HEK293T (cell line): ENCODE results near the gene PIGW.
"Not testable (repeated sequence)": the region's sequence is repeated elsewhere in the genome, so short reads cannot be mapped to it uniquely, and the experiment has no call there.

Source experiments
- CTCF ChIA-PET: fragments of 350-600 bp; formaldehyde crosslinking; extraction: SDS; loops from one replicate; lab custom pipeline; 2021; ENCODE audit warnings: antibody characterized with exemption, inconsistent platforms; lab: Yijun Ruan, JAX
- POLR2A ChIA-PET: fragments of 350-600 bp; formaldehyde crosslinking; extraction: SDS; loops from one replicate; lab custom pipeline; 2020; ENCODE audit warnings: antibody characterized with exemption, inconsistent platforms; lab: Yijun Ruan, JAX
- DNase-seq: peaks from one replicate; pipeline ENCODE4 v3.0.0; 2012; ENCODE audit warnings: mixed read lengths; ENCODE audit errors: extremely low spot score
- ARNT ChIP-seq: fragments of 450-650 bp; IDR thresholded peaks from 2 replicates; pipeline ENCODE4 v1.6.1; 2017; ENCODE audit warnings: mild to moderate bottlenecking
- BHLHE40 ChIP-seq: fragments of 450-650 bp; IDR thresholded peaks from 2 replicates; pipeline ENCODE4 v1.6.1; 2016; ENCODE audit warnings: mild to moderate bottlenecking, moderate library complexity, borderline replicate concordance
- CTBP1 ChIP-seq: fragments of 450-650 bp; IDR thresholded peaks from 2 replicates; pipeline ENCODE4 v1.6.1; 2016; ENCODE audit warnings: borderline replicate concordance
- ELF4 ChIP-seq: fragments of 450-650 bp; IDR thresholded peaks from 2 replicates; pipeline ENCODE4 v1.6.1; 2017; ENCODE audit warnings: antibody characterized with exemption
- FOXA1 ChIP-seq: fragments of 450-650 bp; IDR thresholded peaks from 2 replicates; pipeline ENCODE4 v1.6.1; 2016; ENCODE audit warnings: mild to moderate bottlenecking
- FOXK2 ChIP-seq: fragments of 450-650 bp; IDR thresholded peaks from 2 replicates; pipeline ENCODE4 v1.6.1; 2016; ENCODE audit warnings: mild to moderate bottlenecking
- FOXM1 ChIP-seq: fragments of 450-650 bp; IDR thresholded peaks from 2 replicates; pipeline ENCODE4 v1.6.1; 2017; ENCODE audit warnings: mild to moderate bottlenecking, borderline replicate concordance
- HDGF ChIP-seq: fragments of 450-650 bp; IDR thresholded peaks from 2 replicates; pipeline ENCODE4 v1.6.1; 2017; ENCODE audit warnings: antibody characterized with exemption, borderline replicate concordance
- L3MBTL2 ChIP-seq: fragments of 450-650 bp; conservative IDR thresholded peaks from 2 replicates; pipeline ENCODE4 v1.6.1; 2016; ENCODE audit warnings: mild to moderate bottlenecking
- LEF1 ChIP-seq: fragments of 450-650 bp; IDR thresholded peaks from 2 replicates; pipeline ENCODE4 v1.6.1; 2017; ENCODE audit warnings: mild to moderate bottlenecking, borderline replicate concordance
- NFRKB ChIP-seq: fragments of 450-650 bp; IDR thresholded peaks from 2 replicates; pipeline ENCODE4 v1.6.1; 2016; ENCODE audit warnings: mild to moderate bottlenecking, moderate library complexity
- SP1 ChIP-seq: fragments of 450-650 bp; IDR thresholded peaks from 2 replicates; pipeline ENCODE4 v1.6.1; 2017
- SUZ12 ChIP-seq: fragments of 450-650 bp; IDR thresholded peaks from 2 replicates; pipeline ENCODE4 v1.6.1; 2016; ENCODE audit warnings: mild to moderate bottlenecking
- TARDBP ChIP-seq: fragments of 450-650 bp; IDR thresholded peaks from 2 replicates; pipeline ENCODE4 v1.6.1; 2016
- ZNF384 ChIP-seq: fragments of 450-650 bp; IDR thresholded peaks from 2 replicates; pipeline ENCODE4 v1.6.1; 2016
- TF ChIP-seq, protein P1 (sequence below): fragments of 450-650 bp; IDR thresholded peaks from 2 replicates; pipeline ENCODE4 v1.6.1; 2016

Gene PIGW

GRCh38 chr17:36506249-36506826, 28.4 kb upstream of the PIGW start:
- DNase-seq: no peak
- CTCF ChIA-PET: no interaction called here
- POLR2A ChIA-PET: no interaction called here
- no peak for TF ChIP-seq LEF1
- no peak for TF ChIP-seq L3MBTL2
- TF ChIP-seq, protein P1, sequence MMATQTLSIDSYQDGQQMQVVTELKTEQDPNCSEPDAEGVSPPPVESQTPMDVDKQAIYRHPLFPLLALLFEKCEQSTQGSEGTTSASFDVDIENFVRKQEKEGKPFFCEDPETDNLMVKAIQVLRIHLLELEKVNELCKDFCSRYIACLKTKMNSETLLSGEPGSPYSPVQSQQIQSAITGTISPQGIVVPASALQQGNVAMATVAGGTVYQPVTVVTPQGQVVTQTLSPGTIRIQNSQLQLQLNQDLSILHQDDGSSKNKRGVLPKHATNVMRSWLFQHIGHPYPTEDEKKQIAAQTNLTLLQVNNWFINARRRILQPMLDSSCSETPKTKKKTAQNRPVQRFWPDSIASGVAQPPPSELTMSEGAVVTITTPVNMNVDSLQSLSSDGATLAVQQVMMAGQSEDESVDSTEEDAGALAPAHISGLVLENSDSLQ: no peak

GRCh38 chr17:36506831-36507230, 28.0 kb upstream of the PIGW start:
- TF ChIP-seq SUZ12 (no peak), ARNT (no peak), FOXK2 (no peak)
- TF ChIP-seq, protein P1: no peak
- DNase-seq: no peak
- CTCF ChIA-PET: no interaction called here
- POLR2A ChIA-PET: no interaction called here

GRCh38 chr17:36507266-36507665, 27.5 kb upstream of the PIGW start:
- TF ChIP-seq FOXA1: no peak
- no peak for TF ChIP-seq ELF4
- TF ChIP-seq CTBP1: no peak
- TF ChIP-seq FOXK2: no peak
- no peak for TF ChIP-seq LEF1
- TF ChIP-seq L3MBTL2: no peak
- TF ChIP-seq SUZ12: no peak
- TF ChIP-seq TARDBP: no peak
- TF ChIP-seq FOXM1: no peak
- TF ChIP-seq HDGF: no peak
- TF ChIP-seq BHLHE40: no peak
- no peak for TF ChIP-seq ZNF384
- DNase-seq: no peak
- ChIA-PET POLR2A (interaction anchor here (0.9 to 1.7 kb wide), 2 partner anchors 12 to 27 kb away, joined by 3 to 5 read pairs; no protein-coding TSS in a partner anchor), CTCF (no interaction called here)

GRCh38 chr17:36508439-36508838, 26.3 kb upstream of the PIGW start:
- DNase-seq, CTCF ChIA-PET: not testable (repeated sequence)
- POLR2A ChIA-PET: interaction anchor here (1.7 kb wide), 1 partner anchor 26 kb away, joined by 5 read pairs; no protein-coding TSS in a partner anchor

- DNase-seq: no peak
- POLR2A ChIA-PET: interaction anchor here (1.1 kb wide), 1 partner anchor 14 kb away, joined by 3 read pairs; no protein-coding TSS in a partner anchor
- TF ChIP-seq SP1 (no peak), LEF1 (no peak), TARDBP (no peak), BHLHE40 (no peak), FOXK2 (no peak), L3MBTL2 (no peak), NFRKB (no peak), CTBP1 (no peak), FOXA1 (no peak), FOXM1 (no peak), SUZ12 (no peak), HDGF (no peak)
- TF ChIP-seq, protein P1: no peak
- CTCF ChIA-PET: no interaction called here
Measured at GRCh38 chr17:36509272-36509985, 25.4 kb upstream of the PIGW start.

DNA sequence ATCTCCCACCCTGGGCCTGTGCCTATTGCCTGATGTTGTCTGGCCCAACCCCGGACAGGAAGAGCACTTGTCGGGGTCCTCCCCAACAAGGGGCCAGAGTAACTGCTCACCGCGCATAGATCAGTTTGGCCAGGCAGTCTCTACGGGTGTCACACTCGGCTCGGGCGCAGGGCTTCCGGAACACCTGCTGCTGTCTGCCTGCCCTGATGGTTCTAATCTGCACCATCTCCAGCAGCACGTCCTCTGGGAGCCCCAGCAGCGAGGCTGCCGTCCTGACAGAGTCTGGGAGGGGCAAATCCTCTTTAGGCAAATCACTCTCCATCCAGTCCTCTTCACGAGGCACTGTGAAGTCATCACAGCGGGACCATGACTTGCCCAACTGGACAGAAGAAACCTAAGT, 24.2 kb upstream of the PIGW start:
- ChIA-PET POLR2A (interaction anchor here (0.7 kb wide), 1 partner anchor 702 kb away, joined by 3 read pairs; the partner anchor contains the start of gene TAF15), CTCF (no interaction called here)
- TF ChIP-seq ELF4: no peak
- TF ChIP-seq FOXA1: no peak
- no peak for TF ChIP-seq TARDBP
- no peak for TF ChIP-seq L3MBTL2
- TF ChIP-seq FOXM1: no peak
- no peak for TF ChIP-seq SUZ12
- no peak for TF ChIP-seq LEF1
- TF ChIP-seq NFRKB: no peak
- TF ChIP-seq FOXK2: no peak
- TF ChIP-seq, protein P1: no peak
- no peak for TF ChIP-seq HDGF
- no peak for TF ChIP-seq ZNF384
- TF ChIP-seq SP1: no peak
- TF ChIP-seq ARNT: no peak
- TF ChIP-seq CTBP1: no peak
- TF ChIP-seq BHLHE40: no peak
- DNase-seq: no peak
